ENCODE measurements around the gene SPATA25. TPM values are rescaled to one million over a fixed set of nuclear protein-coding genes. Genes with fewer than 3 reads are reported as not detected.

Gene SPATA25
- total RNA-seq, 3 donors from 2014 or later (not counting 1 experiment from before 2014, with no cell fraction given), result 1.2 TPM; not detected in 2

DNA sequence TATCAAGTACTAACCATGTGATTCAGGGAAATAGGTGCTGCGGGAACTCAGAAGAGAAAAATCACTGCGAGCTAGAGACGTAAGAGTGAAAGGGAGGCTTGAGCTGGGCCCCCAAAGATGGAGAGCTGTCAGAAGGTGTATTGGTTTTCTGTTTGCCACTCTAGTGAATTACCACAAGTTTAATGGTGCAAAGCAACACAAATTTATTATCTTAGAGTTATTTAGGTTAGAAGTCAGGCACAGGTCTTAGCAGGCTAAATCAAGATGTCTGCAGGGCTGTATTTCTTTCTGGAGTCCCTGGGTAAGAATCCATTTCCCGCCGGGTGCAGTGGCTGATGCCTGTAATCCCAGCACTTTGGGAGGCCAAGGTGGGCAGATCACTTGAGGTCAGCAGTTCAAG is 27.5 kb downstream of the SPATA25 start:
- H3K4me1 Mint-ChIP-seq, result peaks cover 38 to 58% of the 10 kb centered on the region in 2 donors
- ATAC-seq (no peak), DNase-seq (no peak)
- H3K27me3 Mint-ChIP-seq (ENCODE audit: low read depth in 2 of 2), result no peaks in the 10 kb centered on the region
- Histone ChIP-seq H3K27ac (ENCODE audit: low read length) (no peak overlapping the region), H3K4me3 (ENCODE audit: low read length) (no peak overlapping the region), H3K27me3 (ENCODE audit: control insufficient read depth, insufficient read depth, low read length) (no peaks in the 10 kb centered on the region), H3K4me1 (ENCODE audit: control insufficient read depth, insufficient read depth, low read length) (peaks cover 29% of the 10 kb centered on the region), H3K36me3 (ENCODE audit: control insufficient read depth, insufficient read depth, low read length) (peaks cover under 1% of the 10 kb centered on the region), H3K9me3 (ENCODE audit: control insufficient read depth, insufficient read depth, low read length) (no peaks in the 10 kb centered on the region)
- H3K9me3 Mint-ChIP-seq, result no peaks in the 10 kb centered on the region
- no peak overlapping the region for H3K4me3 Mint-ChIP-seq
- H3K36me3 Mint-ChIP-seq, result no peaks in the 10 kb centered on the region
- no peak overlapping the region for H3K27ac Mint-ChIP-seq
- intact Hi-C loops (cut with micrococcal nuclease), result no loop called here
- TF ChIP-seq CTCF (IDR thresholded peaks at IDR 0.05), result no peak
- WGBS (ENCODE audit: insufficient coverage), result 95% methylated on average over 5 of the region's 5 CpGs

- peak overlapping the region; percentile 91 for H3K4me3 ChIP-seq (ENCODE audit: low read length)
- intact Hi-C loops (cut with micrococcal nuclease), result loop anchor here (1.0 to 2.0 kb wide), 6 partner anchors 23 to 113 kb away; partner anchors contain the start of genes PCIF1, UBE2C and ZSWIM1
- WGBS (ENCODE audit: insufficient coverage), result 20% methylated on average over 5 of the region's 13 CpGs
- no peaks in the 10 kb centered on the region for H3K27me3 ChIP-seq (ENCODE audit: control insufficient read depth, insufficient read depth, low read length)
- H3K4me3 Mint-ChIP-seq, result peak overlapping the region; percentile 95
- H3K9me3 Mint-ChIP-seq, result no peaks in the 10 kb centered on the region
- H3K4me1 ChIP-seq (ENCODE audit: control insufficient read depth, insufficient read depth, low read length), result peaks cover 33% of the 10 kb centered on the region
- H3K9me3 ChIP-seq (ENCODE audit: control insufficient read depth, insufficient read depth, low read length), result no peaks in the 10 kb centered on the region
- no peaks in the 10 kb centered on the region for H3K27me3 Mint-ChIP-seq (ENCODE audit: low read depth in 2 of 2)
- peak overlapping the region; percentile 99 for H3K27ac ChIP-seq (ENCODE audit: low read length)
- H3K36me3 ChIP-seq (ENCODE audit: control insufficient read depth, insufficient read depth, low read length), result peaks cover 14% of the 10 kb centered on the region
- H3K36me3 Mint-ChIP-seq, result no peaks in the 10 kb centered on the region
- H3K27ac Mint-ChIP-seq, result peak overlapping the region; percentile 95 to 96
- DNase-seq (no peak), ATAC-seq (peak; percentile 9 to 21 (median 14))
- H3K4me1 Mint-ChIP-seq, result peaks cover 38 to 59% of the 10 kb centered on the region in 2 donors
- TF ChIP-seq CTCF (IDR thresholded peaks at IDR 0.05), result no peak
These were observed 29.6 kb downstream of the SPATA25 start for GRCh38 chr20:45857882-45858216.

DNA sequence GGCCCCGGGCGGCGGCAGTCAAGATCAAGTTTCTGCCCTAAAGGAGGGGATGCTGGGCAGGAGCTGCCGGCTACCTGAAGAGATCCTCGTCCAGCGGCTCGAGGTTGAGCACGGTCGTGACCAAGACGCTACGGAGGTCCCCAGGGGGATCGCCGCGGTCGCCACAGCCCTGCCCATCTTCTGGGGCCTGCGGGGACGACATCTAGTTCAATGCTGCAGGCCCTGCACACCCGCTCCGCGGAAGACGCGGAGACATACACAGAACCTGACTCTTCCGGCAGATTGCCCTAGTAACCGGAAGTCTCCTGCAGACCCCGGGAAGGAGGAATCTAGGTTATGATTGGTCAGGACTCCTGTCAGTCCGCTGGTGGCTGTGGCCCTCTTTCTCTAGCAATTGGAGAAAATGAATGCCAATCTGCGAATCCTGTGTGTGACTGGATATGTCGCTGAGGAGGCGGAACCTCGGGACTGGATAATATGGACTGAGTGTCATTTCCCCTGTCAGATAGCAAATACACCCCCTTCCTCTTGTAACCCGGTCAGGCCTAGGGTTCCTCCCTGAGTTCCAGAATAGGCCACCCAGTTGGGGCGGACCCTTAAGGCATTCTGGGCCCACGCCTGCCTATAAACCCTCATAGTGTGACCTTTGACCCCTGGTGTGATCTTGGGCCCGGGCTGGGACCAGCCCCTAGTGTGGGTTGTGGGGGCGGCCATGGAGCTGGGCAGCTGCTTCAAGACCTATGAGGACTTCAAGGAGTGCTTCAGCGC is 30.1 kb downstream of the SPATA25 start, which contains the start of the genes ACOT8 and ZSWIM3:
Gene ACOT8, minus strand, starts transcription at position 279 of the 768 bp plus-strand sequence. Its CDS starts 77 bp downstream, at position 202.
Gene ZSWIM3, plus strand, starts transcription at position 501 of the 768 bp plus-strand sequence. Its CDS starts 212 bp downstream, at position 713.
- Mint-ChIP-seq H3K9me3 (no peaks in the 10 kb centered on the region), H3K4me1 (peaks cover 38 to 59% of the 10 kb centered on the region in 2 donors), H3K36me3 (no peaks in the 10 kb centered on the region), H3K4me3 (peak within 1 kb of the TSS; percentile 95), H3K27me3 (ENCODE audit: low read depth in 2 of 2) (no peaks in the 10 kb centered on the region), H3K27ac (peak within 1 kb of the TSS; percentile 95 to 96)
- intact Hi-C loops (cut with micrococcal nuclease), result loop anchor here (1.0 to 2.0 kb wide), 6 partner anchors 24 to 114 kb away; partner anchors contain the start of genes PCIF1, UBE2C and ZSWIM1
- Histone ChIP-seq H3K36me3 (ENCODE audit: control insufficient read depth, insufficient read depth, low read length) (peaks cover 14% of the 10 kb centered on the region), H3K27me3 (ENCODE audit: control insufficient read depth, insufficient read depth, low read length) (no peaks in the 10 kb centered on the region), H3K4me1 (ENCODE audit: control insufficient read depth, insufficient read depth, low read length) (peaks cover 33% of the 10 kb centered on the region), H3K4me3 (ENCODE audit: low read length) (peak within 1 kb of the TSS; percentile 91), H3K9me3 (ENCODE audit: control insufficient read depth, insufficient read depth, low read length) (no peaks in the 10 kb centered on the region), H3K27ac (ENCODE audit: low read length) (peak within 1 kb of the TSS; percentile 99)
- ATAC-seq (peak; percentile 95 to 98 (median 95)), DNase-seq (peak; percentile 82 to 100)
- WGBS (ENCODE audit: insufficient coverage), result 0% methylated on average over 35 of the region's 36 CpGs
- no peak for TF ChIP-seq CTCF (IDR thresholded peaks at IDR 0.05)
